NOMO-1 (cell line): Measurements from ENCODE around the gene MRPL24.

Source experiments
- DNase-seq, 2 experiments: peaks; one replicate each; lab custom pipeline; 2025; ENCODE audit not compliant: unreplicated experiment in 2 of 2; lab: John Stamatoyannopoulos, UW

MRPL24 gene

GRCh38 chr1:156712626-156713025 is 28.3 kb downstream of the MRPL24 start:
- no peak for DNase-seq

GRCh38 chr1:156711011-156711817 is 29.7 kb downstream of the MRPL24 start:
- no peak for DNase-seq

- DNase-seq = no peak
These were observed 31.0 kb downstream of the MRPL24 start for GRCh38 chr1:156709757-156710489.

GRCh38 chr1:156709031-156709430 is 31.9 kb downstream of the MRPL24 start:
- no peak for DNase-seq

- DNase-seq = no peak
These were observed 32.6 kb downstream of the MRPL24 start for GRCh38 chr1:156708218-156708661.

GRCh38 chr1:156707417-156708217 is 33.3 kb downstream of the MRPL24 start:
- no peak for DNase-seq

GRCh38 chr1:156706657-156707416 is 34.1 kb downstream of the MRPL24 start:
- DNase-seq = no peak

GRCh38 chr1:156705918-156706656 is 34.8 kb downstream of the MRPL24 start:
- peak in 1 of 2 experiments; percentile 33 for DNase-seq

GRCh38 chr1:156705321-156705917 is 35.5 kb downstream of the MRPL24 start, which contains the start of gene CRABP2:
Gene CRABP2, minus strand, starts transcription at chr1:156705583. Its CDS starts 137 bp downstream, at chr1:156705446.
- DNase-seq = peak in 1 of 2 experiments; percentile 20

- DNase-seq = peak in 1 of 2 experiments; percentile 9
These were observed 36.0 kb downstream of the MRPL24 start for GRCh38 chr1:156704930-156705320.

- DNase-seq = no peak
These were observed 36.6 kb downstream of the MRPL24 start for GRCh38 chr1:156704166-156704711.

- no peak for DNase-seq
These were observed 37.1 kb downstream of the MRPL24 start for GRCh38 chr1:156703741-156704140.

- DNase-seq = no peak
These were observed 37.6 kb downstream of the MRPL24 start for GRCh38 chr1:156703336-156703735.

- DNase-seq = no peak
These were observed 40.0 kb downstream of the MRPL24 start for GRCh38 chr1:156700736-156701531.

GRCh38 chr1:156698995-156699394 is 41.9 kb downstream of the MRPL24 start:
- no peak for DNase-seq

GRCh38 chr1:156697481-156697880 is 43.4 kb downstream of the MRPL24 start:
- no peak for DNase-seq

GRCh38 chr1:156696755-156697154 is 44.1 kb downstream of the MRPL24 start:
- no peak for DNase-seq

GRCh38 chr1:156694690-156694962 is 46.3 kb downstream of the MRPL24 start:
- no peak for DNase-seq
